ENCODE results near the gene MGLL.
A peak's percentile ranks its signal among the peaks of the same experiment; 100 is the strongest.

Gene MGLL

GRCh38 chr3:127753338-127753737 is 69.0 kb downstream of the MGLL start:
- DNase-seq, result peak in 1 of 3 experiments; percentile 37

- DNase-seq, result no peak
Observed at GRCh38 chr3:127751782-127752181, 70.5 kb downstream of the MGLL start.

GRCh38 chr3:127751163-127751621 is 71.1 kb downstream of the MGLL start:
- DNase-seq, result peak in 1 of 3 experiments; percentile 56

GRCh38 chr3:127750226-127751031 is 71.9 kb downstream of the MGLL start:
- peak in 2 of 3 experiments; percentile 31 to 80 for DNase-seq

- no peak for DNase-seq
Observed at GRCh38 chr3:127749787-127750225, 72.5 kb downstream of the MGLL start.

- DNase-seq, result no peak
Observed at GRCh38 chr3:127749361-127749760, 73.0 kb downstream of the MGLL start.

- DNase-seq, result no peak
Observed at GRCh38 chr3:127748754-127749327, 73.5 kb downstream of the MGLL start.

GRCh38 chr3:127747751-127748521 is 74.4 kb downstream of the MGLL start:
- peak; percentile 24 to 79 (median 63) for DNase-seq

- no peak for DNase-seq
Observed at GRCh38 chr3:127747066-127747465, 75.2 kb downstream of the MGLL start.

GRCh38 chr3:127746400-127747057 is 75.8 kb downstream of the MGLL start:
- no peak for DNase-seq

- DNase-seq, result no peak
Observed at GRCh38 chr3:127745656-127746399, 76.5 kb downstream of the MGLL start.

- DNase-seq, result no peak
Observed at GRCh38 chr3:127744875-127745274, 77.4 kb downstream of the MGLL start.

- DNase-seq, result no peak
Observed at GRCh38 chr3:127744253-127744815, 78.0 kb downstream of the MGLL start.

GRCh38 chr3:127743351-127744252 is 78.7 kb downstream of the MGLL start:
- DNase-seq, result no peak

GRCh38 chr3:127742580-127742979 is 79.7 kb downstream of the MGLL start:
- no peak for DNase-seq

- DNase-seq, result no peak
Observed at GRCh38 chr3:127741690-127742089, 80.6 kb downstream of the MGLL start.

GRCh38 chr3:127741246-127741645 is 81.1 kb downstream of the MGLL start:
- no peak for DNase-seq

GRCh38 chr3:127740136-127740915 is 82.0 kb downstream of the MGLL start:
- DNase-seq, result no peak

GRCh38 chr3:127739347-127740135 is 82.8 kb downstream of the MGLL start:
- DNase-seq, result no peak
